ENCODE measurements around the gene PAPPA.

Gene PAPPA

DNA sequence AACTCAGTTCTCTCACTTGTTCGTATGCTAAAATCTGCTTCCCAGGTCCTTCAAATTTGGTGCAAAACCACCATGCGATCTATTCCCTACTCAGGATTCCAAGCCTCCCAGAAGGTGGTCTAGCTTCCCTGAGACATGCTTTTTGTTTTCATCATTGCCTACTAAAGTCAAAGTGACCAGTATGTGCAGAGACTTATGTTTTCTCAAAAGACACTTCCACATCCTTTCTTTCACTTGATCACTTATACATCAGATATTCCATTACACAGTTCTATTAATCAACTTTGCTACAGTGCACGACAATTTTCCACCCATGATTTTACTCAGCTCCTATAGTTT is 242.1 kb downstream of the PAPPA start:
- intact Hi-C loops (cut with DNase I), result no loop called here
- no peak for DNase-seq

- intact Hi-C loops (cut with DNase I), result no loop called here
Measured at GRCh38 chr9:116403171-116403570, 249.6 kb downstream of the PAPPA start.

DNA sequence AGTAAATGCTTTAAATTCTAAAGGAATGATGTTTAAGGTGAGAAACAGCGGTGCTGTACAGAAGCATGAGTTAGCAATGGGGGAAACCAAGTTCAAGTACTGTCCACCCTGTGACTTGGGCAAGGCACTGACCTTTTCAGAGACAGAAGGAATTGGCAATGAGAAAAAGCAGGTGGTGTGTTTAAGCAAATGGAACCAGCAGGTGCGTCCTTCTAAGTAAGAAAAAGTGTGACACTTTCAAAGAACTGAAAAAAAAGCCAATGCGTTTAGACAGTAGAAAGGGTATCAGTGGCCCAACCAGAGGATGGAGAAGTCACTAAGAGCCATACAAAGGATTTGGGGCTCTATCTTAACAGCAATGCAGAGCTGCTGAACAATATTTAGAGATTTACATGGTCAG is 250.6 kb downstream of the PAPPA start:
- no peak for DNase-seq
- intact Hi-C loops (cut with DNase I), result no loop called here

More at GRCh38 chr9:116403171-116403570, 249.6 kb downstream of the PAPPA start:
- DNase-seq, result no peak

GRCh38 chr9:116405321-116405720 is 251.7 kb downstream of the PAPPA start:
- intact Hi-C loops (cut with DNase I), result no loop called here
- no peak for DNase-seq

DNA sequence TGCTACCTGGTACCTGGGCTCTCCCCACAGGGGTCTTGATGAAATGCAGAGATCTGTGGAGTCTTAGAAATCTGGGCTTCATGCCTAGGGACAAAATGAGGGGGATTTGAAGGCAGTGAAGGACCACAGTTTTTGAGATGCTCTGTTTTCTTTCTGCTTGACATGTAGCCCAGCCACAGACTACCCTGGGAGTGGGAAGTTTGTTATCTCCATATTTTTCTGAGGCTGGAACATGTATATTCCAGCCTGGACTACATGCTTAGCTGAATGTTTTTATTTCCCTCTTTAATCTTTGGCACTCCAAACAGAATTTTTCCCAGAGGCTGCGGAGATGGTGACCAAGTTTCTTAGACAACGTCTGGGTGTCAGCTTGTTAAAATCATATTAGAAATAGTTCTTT is 252.9 kb downstream of the PAPPA start:
- intact Hi-C loops (cut with DNase I), result no loop called here
- DNase-seq, result no peak

GRCh38 chr9:116409129-116409528 is 255.5 kb downstream of the PAPPA start:
- no peak for DNase-seq
- intact Hi-C loops (cut with DNase I), result no loop called here

DNA sequence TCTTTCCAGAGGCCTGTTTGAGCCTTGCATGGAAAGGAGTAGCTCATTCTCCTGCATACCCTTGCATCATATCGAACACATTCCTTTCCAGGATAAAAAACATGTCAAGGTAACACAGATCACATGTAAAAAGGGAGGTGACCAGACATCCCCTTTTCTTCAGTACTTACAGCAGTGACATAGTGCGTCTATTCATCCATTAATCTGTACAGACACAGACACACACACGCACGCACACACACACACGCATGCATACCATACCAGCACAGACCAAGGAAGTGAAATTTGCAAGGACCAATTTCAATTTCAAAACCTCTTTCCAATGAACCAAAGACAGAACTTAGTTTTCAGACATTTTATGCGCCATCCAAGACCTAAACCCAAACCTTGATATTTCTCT is 256.0 kb downstream of the PAPPA start:
- intact Hi-C loops (cut with DNase I), result no loop called here
- DNase-seq, result no peak

DNA sequence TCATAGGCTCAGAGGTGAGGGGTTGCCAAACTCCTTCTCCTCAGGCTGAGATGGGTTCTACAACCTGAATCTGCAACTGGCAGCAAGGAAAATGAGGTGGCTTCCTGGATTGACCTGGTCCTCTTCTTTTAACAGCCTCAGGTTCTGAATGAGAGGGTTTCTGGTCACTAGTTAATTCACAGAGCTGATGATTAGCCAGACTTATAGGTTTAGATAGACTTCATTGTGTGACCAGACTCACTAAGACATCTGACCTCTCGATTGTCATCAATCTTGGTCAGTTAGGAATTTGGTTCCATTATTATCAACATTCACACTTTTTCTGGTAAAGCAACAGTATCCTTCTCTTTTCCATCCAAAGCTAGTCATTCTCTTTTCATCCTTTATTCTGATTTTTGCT is 257.9 kb downstream of the PAPPA start:
- no peak for DNase-seq
- intact Hi-C loops (cut with DNase I), result no loop called here

GRCh38 chr9:116414374-116414773 is 260.8 kb downstream of the PAPPA start:
- DNase-seq, result no peak
- intact Hi-C loops (cut with DNase I), result no loop called here

GRCh38 chr9:116416421-116416820 is 262.8 kb downstream of the PAPPA start:
- intact Hi-C loops (cut with DNase I), result no loop called here
- DNase-seq, result no peak

DNA sequence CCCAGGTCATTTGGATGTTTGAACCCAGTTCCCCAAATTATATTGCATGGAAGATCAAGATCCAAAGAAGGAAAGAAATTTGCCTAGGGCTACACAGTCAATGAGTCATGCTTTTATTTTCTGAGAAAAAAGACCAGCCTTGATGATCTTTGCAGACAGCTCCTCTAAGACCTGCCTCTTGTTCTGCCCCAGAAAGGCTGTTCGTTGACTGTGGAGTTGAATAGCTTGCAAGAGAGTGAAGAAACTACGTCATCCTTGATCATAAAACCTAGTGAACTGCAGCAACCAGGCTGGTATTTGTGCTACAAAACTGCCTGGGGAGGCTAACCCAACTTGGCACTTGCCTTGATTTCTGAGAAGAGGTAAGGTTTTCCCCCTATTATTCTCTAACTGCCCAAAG is 263.9 kb downstream of the PAPPA start:
- intact Hi-C loops (cut with DNase I), result no loop called here
- DNase-seq, result no peak

- intact Hi-C loops (cut with DNase I), result no loop called here
- DNase-seq, result no peak
Measured at GRCh38 chr9:116419181-116419580, 265.6 kb downstream of the PAPPA start.

DNA sequence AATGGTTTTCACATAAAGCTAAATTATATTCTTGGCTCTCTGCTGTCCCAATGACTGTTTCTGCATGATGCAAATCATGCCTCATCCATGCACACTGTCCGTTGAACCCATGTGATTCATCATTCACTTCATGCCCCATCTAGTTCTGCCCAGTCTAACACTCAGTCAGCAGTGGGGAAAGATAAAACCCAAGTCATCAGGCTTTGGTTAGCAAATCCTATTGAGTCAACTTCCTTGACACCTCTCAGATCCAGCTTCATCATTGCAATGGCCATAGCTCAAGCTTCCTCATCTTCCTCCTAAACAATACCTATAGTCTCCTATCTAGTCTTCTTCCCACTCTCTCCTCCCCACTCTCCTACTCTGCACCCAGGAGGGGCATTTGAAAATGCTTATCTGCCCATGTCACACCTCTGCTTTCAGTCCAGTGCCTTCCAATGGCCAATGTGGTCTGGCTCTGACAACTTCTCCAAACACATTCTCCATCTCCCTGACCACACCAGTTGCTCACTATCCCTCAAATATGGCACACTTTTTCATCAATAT is 267.5 kb downstream of the PAPPA start:
- DNase-seq, result no peak
- intact Hi-C loops (cut with DNase I), result no loop called here

- intact Hi-C loops (cut with DNase I), result no loop called here
- no peak for DNase-seq
Measured at GRCh38 chr9:116422119-116422979, 268.8 kb downstream of the PAPPA start.

- no peak for DNase-seq
Measured at GRCh38 chr9:116423149-116423548, 269.6 kb downstream of the PAPPA start.

DNA sequence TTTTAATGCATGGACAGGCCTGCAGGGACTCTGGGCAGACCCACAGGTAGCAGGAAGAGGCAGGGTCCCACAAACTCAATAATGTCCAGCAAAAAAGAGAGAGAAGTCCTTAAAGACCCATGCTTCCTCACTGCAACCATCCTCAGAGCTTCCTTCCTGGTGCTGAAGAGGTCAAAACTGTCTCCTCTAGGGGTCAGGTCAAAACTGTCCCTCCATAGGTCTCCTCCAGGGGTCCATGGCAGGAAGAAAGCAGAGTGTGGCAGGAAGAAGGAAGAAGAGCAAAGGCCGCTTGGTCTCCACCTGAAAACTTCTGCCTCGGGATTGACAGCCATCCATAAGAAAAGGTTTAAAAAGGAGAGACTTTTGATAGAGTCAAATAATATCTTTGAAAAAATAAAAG is 271.7 kb downstream of the PAPPA start:
- intact Hi-C loops (cut with DNase I), result no loop called here
- DNase-seq, result no peak

More at GRCh38 chr9:116423149-116423548, 269.6 kb downstream of the PAPPA start:
- intact Hi-C loops (cut with DNase I), result no loop called here

GRCh38 chr9:116430849-116431248 is 277.3 kb downstream of the PAPPA start:
- intact Hi-C loops (cut with DNase I), result no loop called here
- DNase-seq, result no peak

DNA sequence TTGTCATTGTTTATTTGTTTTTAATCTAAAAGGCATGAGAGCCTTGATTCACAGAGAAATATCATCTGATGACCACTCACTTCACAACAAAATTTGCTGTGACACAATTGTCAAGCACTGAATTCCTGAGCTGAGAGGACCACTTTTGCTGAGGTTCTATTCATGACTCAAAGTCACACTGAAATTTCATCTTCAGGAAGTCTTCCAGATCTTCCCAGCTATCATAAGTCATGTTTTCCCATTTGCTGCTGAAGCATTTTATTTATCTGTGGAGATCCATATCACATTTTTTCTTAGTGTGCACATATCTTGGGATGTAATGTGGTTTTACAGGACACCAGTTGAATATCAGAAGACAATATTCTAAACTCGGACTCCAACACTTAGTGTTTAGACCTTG is 278.5 kb downstream of the PAPPA start:
- intact Hi-C loops (cut with DNase I), result no loop called here
- no peak for DNase-seq

DNA sequence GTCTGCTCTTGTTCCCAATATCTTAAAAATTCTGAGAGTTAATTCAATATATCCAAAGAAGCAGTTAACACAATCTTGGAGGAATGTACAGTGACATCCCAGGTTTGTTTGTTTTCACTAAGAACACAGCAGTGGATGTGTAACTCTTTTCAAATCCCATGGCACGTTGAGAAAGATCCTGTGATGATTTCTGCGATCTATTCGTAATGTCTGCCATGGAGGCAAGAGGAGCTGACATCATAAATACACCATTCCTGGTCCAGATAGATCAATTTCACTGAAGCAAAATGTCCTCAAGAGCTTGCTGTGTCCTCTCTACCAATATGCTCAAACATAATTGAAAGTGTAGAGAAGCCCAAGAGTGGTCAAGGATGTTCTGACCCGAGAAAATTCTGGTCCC is 280.7 kb downstream of the PAPPA start:
- no peak for DNase-seq
- intact Hi-C loops (cut with DNase I), result no loop called here

DNA sequence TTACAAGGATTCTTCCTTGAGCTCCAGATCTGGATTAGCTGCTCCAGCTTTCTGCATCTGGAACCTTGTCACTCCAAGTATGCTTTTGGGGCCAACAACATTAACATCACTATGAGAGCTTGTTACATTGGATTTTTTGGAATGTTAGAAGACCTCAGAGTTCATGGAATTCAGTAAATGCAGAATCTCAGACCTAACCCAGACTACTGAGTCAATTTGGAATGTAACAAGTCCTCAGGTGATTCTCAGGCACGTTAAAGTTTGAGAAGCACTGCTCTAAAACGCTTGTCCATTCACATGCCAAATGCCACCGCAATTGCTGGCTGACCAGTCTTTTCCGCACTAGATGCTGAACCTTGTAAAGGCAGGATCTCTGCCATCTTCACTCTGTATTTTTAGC is 282.1 kb downstream of the PAPPA start:
- DNase-seq, result no peak
- intact Hi-C loops (cut with DNase I), result no loop called here

DNA sequence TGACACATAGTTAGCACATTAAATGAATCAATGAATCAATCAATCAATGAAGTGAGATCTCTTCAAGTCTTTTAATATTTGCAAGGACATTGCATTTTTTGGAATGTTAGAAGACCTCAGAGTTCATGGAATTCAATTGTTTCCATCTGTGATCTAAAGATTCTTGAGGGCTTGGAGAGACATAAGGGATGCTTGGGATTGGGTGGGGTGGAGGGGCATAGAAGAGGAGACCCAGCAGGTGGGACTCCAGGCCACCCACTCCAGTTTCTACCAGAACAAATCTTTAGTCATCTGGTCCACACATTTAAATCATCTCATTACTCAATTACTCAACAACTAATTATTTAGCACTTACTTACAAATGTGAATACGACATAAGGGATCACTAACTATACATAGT is 282.5 kb downstream of the PAPPA start:
- intact Hi-C loops (cut with DNase I), result no loop called here
- DNase-seq, result no peak

Data from posterior cingulate gyrus (tissue), 11 donors.